IPS-11a (cell line): ENCODE measurements around the gene BCL2L2.
"Not testable (repeated sequence)": the region's sequence is repeated elsewhere in the genome, so short reads cannot be mapped to it uniquely, and the experiment has no call there.

ENCODE experiments used
- H3K4me3 ChIP-seq: one replicate; pipeline ENCODE4 v1.5.1; 2013; ENCODE audit warnings: low read depth, low read length, control low read depth

Gene BCL2L2

GRCh38 chr14:23322568-23323517, 16.2 kb downstream of the BCL2L2 start:
- H3K4me3 ChIP-seq = peak overlapping the region; percentile 98

GRCh38 chr14:23323838-23324454, 17.3 kb downstream of the BCL2L2 start:
- no peak overlapping the region for H3K4me3 ChIP-seq

DNA sequence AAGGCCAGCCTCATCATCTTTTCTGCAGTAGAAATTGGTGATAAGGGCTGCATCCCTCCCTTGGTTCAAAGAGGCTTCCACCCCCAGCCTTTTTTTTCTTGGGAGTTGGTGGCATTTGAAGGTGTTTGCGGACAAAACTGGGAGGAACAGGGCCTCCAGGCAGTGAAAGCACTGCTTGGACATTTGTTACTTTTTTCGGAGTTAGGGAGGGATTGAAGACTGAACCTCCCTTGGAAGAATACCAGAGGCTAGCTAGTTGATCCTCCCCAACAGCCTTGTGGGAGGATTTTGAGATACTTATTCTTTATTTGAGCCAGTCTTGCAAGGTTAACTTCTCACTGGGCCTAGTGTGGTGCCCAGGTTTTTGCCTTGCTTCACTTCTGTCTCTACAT, 17.8 kb downstream of the BCL2L2 start:
- no peak overlapping the region for H3K4me3 ChIP-seq

DNA sequence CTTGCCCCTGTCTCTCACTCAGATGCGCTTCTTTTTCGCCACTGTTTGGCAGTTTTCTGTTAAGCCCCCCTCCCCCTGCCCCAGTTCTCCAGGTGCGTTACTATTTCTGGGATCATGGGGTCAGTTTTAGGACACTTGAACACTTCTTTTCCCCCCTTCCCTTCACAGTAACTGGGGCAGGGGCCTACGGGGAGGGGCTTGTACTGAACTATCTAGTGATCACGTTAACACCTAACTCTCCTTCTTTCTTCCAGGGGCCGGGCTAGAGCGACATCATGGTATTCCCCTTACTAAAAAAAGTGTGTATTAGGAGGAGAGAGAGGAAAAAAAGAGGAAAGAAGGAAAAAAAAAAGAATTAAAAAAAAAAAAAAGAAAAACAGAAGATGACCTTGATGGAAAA, 18.4 kb downstream of the BCL2L2 start:
- H3K4me3 ChIP-seq = no peak overlapping the region

GRCh38 chr14:23325746-23326145, 19.1 kb downstream of the BCL2L2 start:
- not testable (repeated sequence) for H3K4me3 ChIP-seq

- H3K4me3 ChIP-seq = no peak overlapping the region
Measured at GRCh38 chr14:23326491-23327332, 20.1 kb downstream of the BCL2L2 start.

GRCh38 chr14:23327947-23328744, 21.5 kb downstream of the BCL2L2 start:
- no peak overlapping the region for H3K4me3 ChIP-seq

- H3K4me3 ChIP-seq = no peak overlapping the region
Measured at GRCh38 chr14:23335623-23336022, 29.0 kb downstream of the BCL2L2 start.

DNA sequence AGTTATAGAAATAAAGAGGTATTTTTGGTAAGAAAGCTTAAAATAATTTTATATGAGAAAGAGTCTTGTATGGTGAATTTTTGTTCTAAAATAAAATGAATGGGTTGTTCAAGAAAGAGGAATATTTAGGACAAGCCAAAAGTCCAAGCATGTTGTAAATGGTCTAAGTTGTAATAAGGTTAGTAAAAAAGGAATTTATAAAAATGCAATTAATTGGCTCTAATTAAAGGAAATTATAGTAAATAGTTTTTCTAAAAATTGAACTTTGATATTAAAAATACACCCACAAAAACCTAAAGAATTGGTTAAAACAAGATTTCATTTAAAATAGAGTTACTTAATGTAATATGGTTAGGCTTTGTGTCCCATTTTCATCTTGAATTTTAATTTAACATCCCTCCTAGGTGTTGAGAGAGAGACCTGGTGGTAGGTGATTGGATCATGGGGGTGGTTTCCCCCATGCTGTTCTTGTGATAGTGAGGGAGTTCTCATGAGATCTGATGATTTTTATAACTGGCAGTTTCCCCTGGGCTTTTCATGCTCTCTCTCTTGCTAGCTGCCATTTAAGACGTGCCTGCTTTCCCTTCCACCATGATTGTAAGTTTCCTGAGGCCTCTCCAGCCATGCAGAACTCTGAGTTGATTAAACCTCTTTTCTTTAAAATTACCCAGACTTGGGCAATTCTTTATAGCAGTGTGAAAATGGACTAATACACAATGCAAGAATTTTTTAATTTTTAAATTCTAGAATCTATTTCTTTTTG, 33.1 kb downstream of the BCL2L2 start:
- no peak overlapping the region for H3K4me3 ChIP-seq

DNA sequence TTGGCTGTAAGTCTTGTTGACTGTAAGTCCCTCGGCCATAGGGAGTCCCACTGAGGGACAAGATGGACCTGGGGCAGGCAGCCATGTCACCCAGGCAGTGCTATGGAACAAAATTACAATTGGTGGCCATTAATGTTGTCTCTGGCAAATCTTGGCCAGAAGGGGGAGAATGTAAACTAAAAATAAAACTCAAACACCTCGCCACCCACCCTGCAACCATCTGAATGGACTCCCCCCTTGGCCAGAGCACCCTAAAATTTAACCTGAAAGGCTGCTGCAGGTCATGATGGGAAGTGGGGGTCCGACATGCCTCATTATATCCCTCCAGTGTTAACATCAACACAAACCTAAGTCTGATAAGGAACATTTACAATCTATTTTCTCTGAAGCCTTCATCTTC, 37.8 kb downstream of the BCL2L2 start:
- H3K4me3 ChIP-seq = no peak overlapping the region

GRCh38 chr14:23345987-23346692, 39.5 kb downstream of the BCL2L2 start:
- H3K4me3 ChIP-seq = no peak overlapping the region

DNA sequence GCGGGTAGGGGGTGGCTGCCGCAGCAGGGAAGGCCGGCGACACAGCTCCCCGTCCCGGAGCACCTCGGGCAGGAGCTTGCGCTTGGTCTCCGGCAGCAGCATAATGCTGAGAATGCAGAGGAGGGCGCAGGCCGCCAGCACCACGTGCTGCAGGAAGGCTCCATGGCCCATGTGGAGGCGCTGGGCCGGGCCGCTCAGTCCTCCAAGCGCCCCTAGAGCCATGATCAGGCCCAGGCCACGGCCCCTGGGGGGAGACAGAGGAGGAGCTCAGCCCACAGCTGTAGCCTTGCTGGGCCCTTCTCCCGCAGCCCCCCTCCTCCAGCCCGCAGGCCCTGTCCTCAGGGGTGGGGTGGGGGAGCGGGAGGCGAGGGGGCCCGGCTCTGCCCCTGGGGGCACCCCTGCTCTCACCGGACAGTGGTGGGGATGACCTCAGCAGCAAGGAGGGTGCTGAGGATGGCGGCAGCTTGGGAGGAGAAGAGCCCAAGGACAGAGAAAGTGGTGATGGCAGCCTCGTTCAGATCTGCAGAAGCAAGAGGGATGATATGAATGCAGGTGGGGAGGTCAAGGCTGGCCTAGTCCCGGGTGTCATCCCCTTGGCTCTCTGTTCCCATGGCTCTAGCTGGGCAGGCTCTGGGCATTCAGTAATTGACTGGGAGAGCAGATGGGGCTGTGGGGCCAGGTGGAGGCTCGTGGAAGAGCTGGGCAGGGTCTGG, 40.2 kb downstream of the BCL2L2 start:
- H3K4me3 ChIP-seq = no peak overlapping the region

DNA sequence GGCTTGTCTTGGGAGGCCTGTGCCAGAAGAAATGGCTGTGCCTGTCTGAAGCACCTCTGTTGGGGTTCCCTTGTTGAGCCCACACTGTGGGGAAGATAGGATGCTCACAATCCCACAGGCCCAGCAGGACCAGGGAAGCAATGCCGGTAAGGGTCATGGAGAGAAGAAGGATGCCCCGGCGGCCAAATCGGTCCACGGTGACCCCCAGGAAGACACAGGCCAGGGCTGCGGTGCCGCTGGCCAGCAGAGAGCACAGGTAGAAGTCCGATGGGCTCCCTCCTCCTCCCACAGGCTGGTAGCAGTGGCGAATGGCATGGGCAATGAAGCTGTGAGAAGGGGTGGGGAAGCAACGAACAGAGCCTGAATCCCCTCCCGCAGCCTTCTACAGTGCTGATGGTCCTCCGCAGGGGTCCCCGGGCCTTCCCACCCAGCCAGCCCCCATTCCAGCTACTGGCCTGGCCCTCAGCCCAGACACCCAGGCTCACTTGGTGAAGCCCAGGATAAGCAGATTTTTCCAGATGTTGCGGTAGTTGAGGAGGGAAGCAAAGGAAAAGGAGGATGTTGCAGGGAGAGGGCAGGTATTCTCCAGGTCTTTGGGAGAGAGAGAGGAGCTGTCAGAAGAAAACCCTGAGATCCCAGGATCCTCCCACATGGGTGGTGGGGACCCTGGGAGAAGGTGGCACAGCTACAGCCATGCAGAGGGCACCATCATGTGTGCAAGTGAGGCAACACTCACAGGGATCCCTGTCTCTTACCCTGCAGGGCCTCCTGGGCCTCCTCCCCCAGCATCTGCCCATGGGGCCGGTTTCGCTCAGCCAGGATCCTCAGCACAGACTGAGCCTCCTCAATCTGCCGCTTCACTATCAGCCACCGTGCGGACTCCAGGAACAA, 41.0 kb downstream of the BCL2L2 start:
- no peak overlapping the region for H3K4me3 ChIP-seq

- no peak overlapping the region for H3K4me3 ChIP-seq
Measured at GRCh38 chr14:23348297-23348655, 41.6 kb downstream of the BCL2L2 start.

GRCh38 chr14:23349156-23349845, 42.7 kb downstream of the BCL2L2 start:
- H3K4me3 ChIP-seq = no peak overlapping the region

GRCh38 chr14:23351681-23352505, 45.3 kb downstream of the BCL2L2 start:
- peak overlapping the region; percentile 66 for H3K4me3 ChIP-seq
